ENCODE results near the gene ARL16.

The ARL16 gene

DNA sequence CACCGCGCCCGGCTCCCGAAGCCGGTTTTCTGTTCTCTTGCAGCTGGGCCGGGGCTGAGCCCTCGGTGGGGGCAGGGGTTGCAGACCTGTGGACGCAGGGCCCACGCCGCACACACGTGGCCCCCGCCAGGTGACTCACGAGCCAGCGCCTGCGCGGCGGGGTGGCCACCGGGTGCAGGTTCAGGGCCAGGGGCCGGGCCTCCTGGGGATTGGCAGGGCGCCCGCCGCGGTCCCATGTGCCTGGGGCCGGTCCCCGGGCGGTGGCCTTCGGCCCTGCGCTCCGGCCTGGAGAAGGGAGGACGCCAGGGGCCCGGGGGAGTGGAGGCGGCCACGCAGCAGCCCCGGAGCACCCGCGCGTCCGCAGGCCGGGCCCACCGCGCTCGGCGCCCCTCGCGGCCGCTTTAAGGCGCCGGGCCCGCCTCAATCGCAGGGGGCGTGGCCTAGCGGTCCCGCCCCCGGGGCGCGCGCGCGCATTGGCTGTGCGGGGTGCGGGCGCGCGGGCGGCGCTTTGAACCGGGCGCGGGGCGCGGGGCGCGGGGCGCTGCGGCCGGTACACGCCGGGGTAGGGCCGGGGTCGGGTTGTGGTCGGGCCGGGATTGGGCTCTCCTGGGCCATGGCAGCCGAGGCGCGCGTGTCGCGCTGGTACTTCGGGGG, 28.3 kb upstream of the ARL16 start, which contains the start of gene SLC25A10:
TSS of gene SLC25A10 (plus strand) at position 471 of the 654 bp plus-strand sequence. CDS start at position 614, 143 bp downstream.
- peak within 1 kb of the TSS; percentile 78 to 83 for H3K27ac ChIP-seq (ENCODE audit: low read depth in 2 of 2, low read length in 2 of 2)
- H3K36me3 ChIP-seq (ENCODE audit: control insufficient read depth in 2 of 2, insufficient read depth in 2 of 2, low read length in 2 of 2), result peaks cover 10 to 17% of the 10 kb centered on the region in 2 donors
- H3K4me1 ChIP-seq (ENCODE audit: control insufficient read depth in 2 of 2, insufficient read depth in 2 of 2, low read length in 2 of 2), result peaks cover 32 to 35% of the 10 kb centered on the region in 2 donors
- H3K9ac ChIP-seq (ENCODE audit: low read depth in 1 of 2, low read length in 2 of 2), result peak within 1 kb of the TSS; percentile 74 to 77
- H3K27me3 ChIP-seq (ENCODE audit: control insufficient read depth in 2 of 2, insufficient read depth in 2 of 2, low read length in 2 of 2), result no peaks in the 10 kb centered on the region
- no peaks in the 10 kb centered on the region for H3K9me3 ChIP-seq (ENCODE audit: control insufficient read depth in 2 of 2, low read length in 2 of 2)
- peak within 1 kb of the TSS; percentile 75 to 76 for H3K4me3 ChIP-seq (ENCODE audit: low read length in 2 of 2)

DNA sequence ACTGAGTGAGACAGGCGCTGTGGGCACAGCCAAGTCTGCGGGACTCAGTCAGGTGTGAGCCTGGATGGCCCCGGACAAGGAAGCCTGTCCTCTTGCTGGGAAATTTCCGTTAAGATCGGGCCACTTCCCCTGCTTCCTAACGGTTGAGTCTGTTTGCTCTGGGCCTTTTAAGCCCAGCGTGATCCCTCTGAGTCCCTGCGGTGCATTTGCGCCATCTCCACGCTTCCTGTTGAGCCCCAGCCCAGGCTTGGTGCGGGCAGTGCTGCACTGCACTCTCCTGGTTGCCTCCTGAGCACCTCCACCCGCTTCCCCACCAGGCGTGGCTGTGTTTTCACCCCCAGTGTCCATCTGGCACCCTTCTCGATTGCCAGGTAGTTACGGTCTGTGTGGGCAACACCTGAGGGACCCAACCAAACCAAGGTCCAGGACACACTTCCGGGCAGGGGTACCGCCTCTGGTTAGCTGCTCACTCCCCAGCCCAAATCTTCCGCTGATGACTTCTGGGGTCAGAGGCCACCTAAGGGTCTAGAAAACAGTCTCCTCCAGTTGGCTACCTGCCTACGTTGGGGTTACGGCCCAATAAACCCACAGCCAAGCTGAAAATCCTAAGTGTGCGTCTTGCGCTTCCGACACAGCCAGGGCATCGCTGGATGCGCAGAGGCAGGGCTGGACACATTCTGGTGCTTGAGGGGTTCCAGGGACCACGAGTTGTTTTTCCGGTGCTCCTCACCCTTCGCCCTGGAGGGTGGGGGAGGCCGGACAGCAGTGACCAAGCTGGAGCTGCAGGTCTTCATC, 27.1 kb upstream of the ARL16 start:
- no peaks in the 10 kb centered on the region for H3K27me3 ChIP-seq (ENCODE audit: control insufficient read depth in 2 of 2, insufficient read depth in 2 of 2, low read length in 2 of 2)
- peak overlapping the region; percentile 44 to 61 for H3K9ac ChIP-seq (ENCODE audit: low read depth in 1 of 2, low read length in 2 of 2)
- no peaks in the 10 kb centered on the region for H3K9me3 ChIP-seq (ENCODE audit: control insufficient read depth in 2 of 2, low read length in 2 of 2)
- peak overlapping the region; percentile 76 to 83 for H3K27ac ChIP-seq (ENCODE audit: low read depth in 2 of 2, low read length in 2 of 2)
- H3K4me3 ChIP-seq (ENCODE audit: low read length in 2 of 2), result peak overlapping the region; percentile 75 to 76
- peaks cover 32 to 35% of the 10 kb centered on the region in 2 donors for H3K4me1 ChIP-seq (ENCODE audit: control insufficient read depth in 2 of 2, insufficient read depth in 2 of 2, low read length in 2 of 2)
- H3K36me3 ChIP-seq (ENCODE audit: control insufficient read depth in 2 of 2, insufficient read depth in 2 of 2, low read length in 2 of 2), result peaks cover 18 to 24% of the 10 kb centered on the region in 2 donors

DNA sequence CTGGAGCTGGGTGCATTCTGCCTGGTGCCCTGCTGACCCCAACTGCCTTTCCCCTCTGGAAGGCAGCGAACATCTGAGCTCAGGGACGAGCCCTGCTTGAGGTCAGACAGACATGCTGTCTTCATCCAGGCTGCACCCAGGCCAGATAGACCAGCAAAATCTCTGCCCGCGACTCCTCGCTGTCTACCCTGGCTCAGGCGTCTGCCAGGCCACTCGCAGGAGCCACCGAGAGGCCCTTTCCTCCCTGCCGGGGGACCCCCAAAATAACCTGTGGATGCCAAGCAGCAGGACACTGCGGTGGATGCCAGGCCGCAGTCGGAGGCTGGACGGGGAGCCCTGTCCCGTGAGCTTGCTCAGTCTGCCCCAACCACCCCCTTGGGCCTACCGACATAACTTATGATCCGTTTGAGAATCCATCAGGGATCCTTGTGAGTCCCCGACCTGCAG, 25.2 kb upstream of the ARL16 start:
- peaks cover 26% of the 10 kb centered on the region in 2 donors for H3K36me3 ChIP-seq (ENCODE audit: control insufficient read depth in 2 of 2, insufficient read depth in 2 of 2, low read length in 2 of 2)
- H3K9me3 ChIP-seq (ENCODE audit: control insufficient read depth in 2 of 2, low read length in 2 of 2), result no peaks in the 10 kb centered on the region
- no peak overlapping the region for H3K4me3 ChIP-seq (ENCODE audit: low read length in 2 of 2)
- no peaks in the 10 kb centered on the region for H3K27me3 ChIP-seq (ENCODE audit: control insufficient read depth in 2 of 2, insufficient read depth in 2 of 2, low read length in 2 of 2)
- no peak overlapping the region for H3K27ac ChIP-seq (ENCODE audit: low read depth in 2 of 2, low read length in 2 of 2)
- peaks cover 36 to 39% of the 10 kb centered on the region in 2 donors for H3K4me1 ChIP-seq (ENCODE audit: control insufficient read depth in 2 of 2, insufficient read depth in 2 of 2, low read length in 2 of 2)
- no peak overlapping the region for H3K9ac ChIP-seq (ENCODE audit: low read depth in 1 of 2, low read length in 2 of 2)

DNA sequence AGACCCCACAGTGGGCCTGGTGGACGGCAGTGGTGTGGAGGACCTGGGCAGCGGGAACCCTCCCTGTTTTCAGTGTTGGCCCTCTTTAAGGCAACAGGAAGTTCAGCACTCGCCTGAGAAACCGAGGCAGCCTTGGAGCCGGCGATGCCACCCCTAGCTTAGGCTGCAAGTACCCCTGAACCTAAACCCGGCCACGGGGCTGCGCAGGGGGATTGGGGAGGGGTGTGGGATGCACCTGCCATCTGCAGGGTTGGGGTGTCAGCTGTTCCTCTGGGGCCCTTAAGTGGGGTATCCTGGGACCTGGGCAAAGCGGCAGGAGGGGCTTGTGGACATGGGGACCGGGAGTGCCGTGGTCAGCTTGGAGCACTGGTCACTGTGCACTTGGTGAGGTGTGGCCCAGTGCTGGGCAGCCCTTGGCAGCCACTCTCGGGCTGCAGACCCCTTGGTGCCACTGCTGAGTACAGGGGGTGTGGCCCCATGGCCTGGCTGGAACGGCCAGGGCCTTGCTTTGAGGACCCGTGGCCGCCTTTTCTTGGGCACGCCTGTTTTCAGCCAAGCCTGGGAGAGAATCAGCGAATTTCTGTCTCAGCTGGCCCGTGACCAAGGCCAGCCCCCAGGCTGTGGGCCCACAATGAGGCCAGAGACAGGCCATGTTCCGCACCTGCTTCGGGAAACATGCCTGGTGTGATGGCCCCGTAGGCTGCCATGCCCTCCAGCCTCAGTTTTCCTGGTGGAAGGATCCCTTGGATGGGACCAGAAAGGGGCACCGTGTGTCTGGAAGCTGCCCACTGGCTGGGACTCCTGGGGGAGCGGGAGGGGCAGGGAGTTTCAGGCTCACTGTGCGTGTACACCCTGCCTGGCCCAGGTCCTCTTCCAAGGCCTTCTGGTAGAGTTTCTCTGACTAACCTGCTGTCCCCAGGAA, 24.4 kb upstream of the ARL16 start:
- no peak overlapping the region for H3K9ac ChIP-seq (ENCODE audit: low read depth in 1 of 2, low read length in 2 of 2)
- H3K4me3 ChIP-seq (ENCODE audit: low read length in 2 of 2), result no peak overlapping the region
- no peak overlapping the region for H3K27ac ChIP-seq (ENCODE audit: low read depth in 2 of 2, low read length in 2 of 2)
- peaks cover 32 to 33% of the 10 kb centered on the region in 2 donors for H3K4me1 ChIP-seq (ENCODE audit: control insufficient read depth in 2 of 2, insufficient read depth in 2 of 2, low read length in 2 of 2)
- peaks cover 26% of the 10 kb centered on the region in 2 donors for H3K36me3 ChIP-seq (ENCODE audit: control insufficient read depth in 2 of 2, insufficient read depth in 2 of 2, low read length in 2 of 2)
- no peaks in the 10 kb centered on the region for H3K9me3 ChIP-seq (ENCODE audit: control insufficient read depth in 2 of 2, low read length in 2 of 2)
- no peaks in the 10 kb centered on the region for H3K27me3 ChIP-seq (ENCODE audit: control insufficient read depth in 2 of 2, insufficient read depth in 2 of 2, low read length in 2 of 2)

DNA sequence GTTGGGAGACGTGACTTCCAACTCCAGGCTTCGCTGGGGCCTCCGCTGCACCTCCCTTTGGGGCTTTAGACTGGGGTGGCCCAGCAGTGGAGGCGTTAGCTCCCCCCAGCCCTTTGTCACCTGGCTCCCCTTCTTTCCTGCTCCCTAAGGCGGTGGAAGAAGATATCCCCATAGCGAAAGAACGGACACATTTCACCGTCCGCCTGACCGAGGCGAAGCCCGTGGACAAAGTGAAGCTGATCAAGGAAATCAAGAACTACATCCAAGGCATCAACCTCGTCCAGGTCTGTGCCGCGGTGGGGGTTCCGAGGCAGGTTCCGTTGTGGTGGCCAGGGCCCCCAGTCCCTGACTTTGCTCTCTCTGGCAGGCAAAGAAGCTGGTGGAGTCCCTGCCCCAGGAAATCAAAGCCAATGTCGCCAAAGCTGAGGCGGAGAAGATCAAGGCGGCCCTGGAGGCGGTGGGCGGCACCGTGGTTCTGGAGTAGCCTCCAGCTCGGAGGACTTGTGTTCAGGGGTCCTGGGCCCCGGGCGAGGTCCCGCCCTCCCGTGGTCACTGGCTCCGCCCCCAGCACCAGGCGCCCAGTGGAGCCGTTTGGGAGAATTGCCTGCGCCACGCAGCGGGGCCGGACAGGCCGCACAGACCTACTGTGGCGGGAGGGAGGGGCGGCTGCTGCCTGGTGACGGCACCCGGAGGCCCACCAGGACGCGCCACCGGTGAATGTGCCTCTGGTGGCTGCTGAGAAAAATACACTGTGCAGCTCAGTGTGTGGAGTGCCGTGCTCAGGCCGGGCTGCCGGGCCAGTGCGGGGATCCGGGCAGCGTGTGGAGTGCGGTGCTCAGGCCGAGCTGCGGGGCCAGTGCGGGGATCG, 23.4 kb upstream of the ARL16 start:
- H3K4me1 ChIP-seq (ENCODE audit: control insufficient read depth in 2 of 2, insufficient read depth in 2 of 2, low read length in 2 of 2), result peaks cover 35 to 36% of the 10 kb centered on the region in 2 donors
- H3K9me3 ChIP-seq (ENCODE audit: control insufficient read depth in 2 of 2, low read length in 2 of 2), result no peaks in the 10 kb centered on the region
- no peaks in the 10 kb centered on the region for H3K27me3 ChIP-seq (ENCODE audit: control insufficient read depth in 2 of 2, insufficient read depth in 2 of 2, low read length in 2 of 2)
- H3K36me3 ChIP-seq (ENCODE audit: control insufficient read depth in 2 of 2, insufficient read depth in 2 of 2, low read length in 2 of 2), result peaks cover 26% of the 10 kb centered on the region in 2 donors
- no peak overlapping the region for H3K9ac ChIP-seq (ENCODE audit: low read depth in 1 of 2, low read length in 2 of 2)
- H3K27ac ChIP-seq (ENCODE audit: low read depth in 2 of 2, low read length in 2 of 2), result no peak overlapping the region
- no peak overlapping the region for H3K4me3 ChIP-seq (ENCODE audit: low read length in 2 of 2)

DNA sequence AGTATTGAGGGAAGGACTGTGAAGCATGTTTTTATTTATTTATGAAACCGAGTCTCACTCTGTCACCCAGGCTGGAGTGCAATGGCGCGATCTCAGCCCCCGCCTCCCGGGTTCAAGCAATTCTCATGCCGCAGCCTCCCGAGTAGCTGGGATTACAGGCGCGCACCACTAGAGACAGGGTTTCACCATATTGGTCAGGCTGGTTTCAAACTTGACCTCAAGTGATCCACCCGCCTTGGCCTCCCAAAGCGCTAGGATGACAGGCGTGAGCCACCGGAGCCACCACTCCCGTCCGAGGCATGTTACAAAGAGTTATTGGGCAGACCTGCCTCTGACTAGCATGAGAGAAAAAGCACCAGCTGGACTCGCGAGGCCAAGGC, 22.6 kb upstream of the ARL16 start:
- Histone ChIP-seq H3K4me3 (ENCODE audit: low read length in 2 of 2) (no peak overlapping the region), H3K27me3 (ENCODE audit: control insufficient read depth in 2 of 2, insufficient read depth in 2 of 2, low read length in 2 of 2) (no peaks in the 10 kb centered on the region), H3K36me3 (ENCODE audit: control insufficient read depth in 2 of 2, insufficient read depth in 2 of 2, low read length in 2 of 2) (peaks cover 30% of the 10 kb centered on the region in 2 donors), H3K9me3 (ENCODE audit: control insufficient read depth in 2 of 2, low read length in 2 of 2) (no peaks in the 10 kb centered on the region), H3K4me1 (ENCODE audit: control insufficient read depth in 2 of 2, insufficient read depth in 2 of 2, low read length in 2 of 2) (peaks cover 38% of the 10 kb centered on the region in 2 donors), H3K9ac (ENCODE audit: low read depth in 1 of 2, low read length in 2 of 2) (no peak overlapping the region), H3K27ac (ENCODE audit: low read depth in 2 of 2, low read length in 2 of 2) (no peak overlapping the region)

DNA sequence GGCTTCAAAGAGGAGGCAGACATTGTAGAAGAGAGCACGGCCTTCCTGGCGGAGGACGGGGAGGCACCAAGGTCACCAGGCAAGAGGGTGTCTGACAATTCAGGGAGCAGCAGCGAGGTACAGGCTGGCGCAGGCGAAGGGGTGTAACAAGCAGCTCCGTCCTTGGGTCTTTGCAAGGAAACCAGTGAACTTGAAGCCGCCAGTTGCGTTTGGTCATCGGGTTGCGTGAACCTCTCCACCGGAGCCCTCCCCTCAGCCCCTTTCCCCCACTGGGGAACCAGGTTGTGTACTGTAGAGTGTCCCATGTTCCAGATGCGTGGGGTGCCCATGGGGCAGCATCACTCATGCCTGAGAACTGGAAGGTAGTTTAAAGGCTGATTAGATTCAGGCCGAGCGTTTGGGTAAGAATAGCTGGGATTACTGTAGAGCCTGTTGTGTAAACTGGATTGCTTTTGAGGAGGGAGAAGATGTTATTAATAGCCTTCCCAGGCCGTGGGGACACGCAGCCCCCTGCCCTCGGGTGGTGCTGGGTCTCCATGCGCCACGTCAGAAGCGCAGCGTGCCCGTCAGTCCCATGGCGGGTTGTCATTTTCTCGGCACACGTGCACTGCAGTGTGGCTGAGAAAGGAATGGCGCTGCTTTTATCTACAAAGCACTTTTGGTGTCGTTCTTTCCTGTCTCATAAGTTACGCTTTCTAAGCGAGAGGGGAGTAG, 22.1 kb upstream of the ARL16 start:
- Histone ChIP-seq H3K4me1 (ENCODE audit: control insufficient read depth in 2 of 2, insufficient read depth in 2 of 2, low read length in 2 of 2) (peaks cover 35 to 38% of the 10 kb centered on the region in 2 donors), H3K9ac (ENCODE audit: low read depth in 1 of 2, low read length in 2 of 2) (no peak overlapping the region), H3K27ac (ENCODE audit: low read depth in 2 of 2, low read length in 2 of 2) (no peak overlapping the region), H3K27me3 (ENCODE audit: control insufficient read depth in 2 of 2, insufficient read depth in 2 of 2, low read length in 2 of 2) (no peaks in the 10 kb centered on the region), H3K4me3 (ENCODE audit: low read length in 2 of 2) (no peak overlapping the region), H3K9me3 (ENCODE audit: control insufficient read depth in 2 of 2, low read length in 2 of 2) (no peaks in the 10 kb centered on the region), H3K36me3 (ENCODE audit: control insufficient read depth in 2 of 2, insufficient read depth in 2 of 2, low read length in 2 of 2) (peaks cover 35 to 36% of the 10 kb centered on the region in 2 donors)

DNA sequence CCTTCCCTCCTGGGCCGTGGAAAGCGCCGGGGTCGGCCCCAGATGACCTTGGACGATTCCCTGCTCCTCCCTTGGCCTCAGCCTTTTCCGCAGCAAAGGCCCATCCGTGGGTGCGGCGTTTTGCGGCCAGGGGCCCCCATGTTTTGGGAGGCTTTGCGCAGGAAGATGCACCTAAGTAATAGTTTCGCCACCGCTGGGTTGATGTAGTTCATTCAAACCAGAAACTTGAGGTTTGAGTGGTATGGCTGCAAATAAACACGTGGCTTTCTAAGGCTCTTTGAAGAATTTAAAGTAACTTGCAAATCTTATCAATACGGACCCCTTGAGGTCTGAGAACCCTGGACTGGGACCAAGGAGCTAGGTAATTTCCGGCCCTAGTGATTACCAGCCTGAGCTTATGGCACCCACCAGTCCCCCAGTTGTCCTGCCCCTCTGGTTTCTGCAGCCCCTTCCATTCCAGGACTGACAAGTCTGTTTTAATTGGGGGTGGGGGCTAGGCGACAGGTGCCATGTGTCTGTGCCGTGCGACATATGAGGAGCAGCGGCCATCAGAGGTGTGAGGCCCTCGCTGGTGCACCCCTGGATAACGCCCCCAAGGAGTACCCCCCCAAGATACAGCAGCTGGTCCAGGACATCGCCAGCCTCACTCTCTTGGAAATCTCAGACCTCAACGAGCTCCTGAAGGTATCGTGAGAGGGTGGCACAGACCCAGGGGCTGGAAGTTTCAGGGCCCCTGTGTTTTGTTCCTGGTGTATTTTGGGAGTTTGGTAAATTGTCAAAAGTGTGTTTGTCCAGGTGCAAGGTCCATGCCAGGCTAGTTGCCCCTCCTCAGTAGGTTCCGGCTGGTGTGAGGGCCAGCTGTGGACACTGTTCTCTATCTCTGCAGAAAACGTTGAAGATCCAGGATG, 20.4 kb upstream of the ARL16 start:
- Histone ChIP-seq H3K27me3 (ENCODE audit: control insufficient read depth in 2 of 2, insufficient read depth in 2 of 2, low read length in 2 of 2) (no peaks in the 10 kb centered on the region), H3K27ac (ENCODE audit: low read depth in 2 of 2, low read length in 2 of 2) (peak overlapping the region; percentile 87 to 91), H3K36me3 (ENCODE audit: control insufficient read depth in 2 of 2, insufficient read depth in 2 of 2, low read length in 2 of 2) (peaks cover 40 to 42% of the 10 kb centered on the region in 2 donors), H3K9ac (ENCODE audit: low read depth in 1 of 2, low read length in 2 of 2) (peak overlapping the region; percentile 71 to 93), H3K4me1 (ENCODE audit: control insufficient read depth in 2 of 2, insufficient read depth in 2 of 2, low read length in 2 of 2) (peaks cover 25 to 30% of the 10 kb centered on the region in 2 donors), H3K4me3 (ENCODE audit: low read length in 2 of 2) (peak overlapping the region; percentile 71 to 96), H3K9me3 (ENCODE audit: control insufficient read depth in 2 of 2, low read length in 2 of 2) (no peaks in the 10 kb centered on the region)
